Esophagus muscularis mucosa (tissue), 4 donors: Measurements from ENCODE around the gene PIM1. TPM values are rescaled to one million over a fixed set of nuclear protein-coding genes. Genes with fewer than 3 reads are reported as not detected.

ENCODE experiments used
- DNase-seq: peaks from one replicate; pipeline ENCODE4 v3.0.0-alpha.2; 2017; ENCODE audit errors: extremely low spot score
- H3K27ac ChIP-seq, 4 donors: fragments of 200-600 bp; sonication (generic); replicated peaks in 1 of 4; 1 replicate in 3 of 4; 2 replicates in 1 of 4; pipeline ENCODE4 v1.5.1; 2016 to 2019; ENCODE audit warnings: mild to moderate bottlenecking in 1 of 4
- H3K27me3 ChIP-seq, 4 donors: fragments of 200-600 bp; sonication (generic); one replicate each; pipeline versions ENCODE4 v1.5.1 to v1.6.0; 2016 to 2019
- H3K36me3 ChIP-seq, 4 donors: fragments of 200-600 bp; sonication (generic); one replicate each; pipeline ENCODE4 v1.5.1; 2016 to 2019
- H3K4me1 ChIP-seq, 4 donors: fragments of 200-600 bp; sonication (generic); one replicate each; pipeline ENCODE4 v1.5.1; 2016 to 2019
- H3K4me3 ChIP-seq, 4 donors: fragments of 200-600 bp; sonication (generic); 1 replicate in 2 of 4; 2 replicates in 2 of 4; pipeline ENCODE4 v1.5.1; 2016 to 2019; ENCODE audit warnings: mild to moderate bottlenecking in 4 of 4, moderate library complexity in 1 of 4
- H3K9me3 ChIP-seq, 4 donors: fragments of 200-600 bp; sonication (generic); 1 replicate in 3 of 4; 2 replicates in 1 of 4; pipeline ENCODE4 v1.5.1; 2016 to 2019
- CTCF ChIP-seq, 3 experiments: fragments of 200-600 bp in 2 of 3; fragments of 450-650 bp in 1 of 3; sonication (generic) in 2 of 3; IDR thresholded peaks; one replicate each; pipeline ENCODE4 v1.5.1; 2017 to 2019; ENCODE audit warnings: antibody characterized with exemption in 3 of 3, mild to moderate bottlenecking in 2 of 3, moderate library complexity in 1 of 3
- EP300 ChIP-seq: sonication (generic); formaldehyde crosslinking; IDR thresholded peaks from one replicate; pipeline ENCODE4 v1.6.1; 2017; ENCODE audit warnings: antibody characterized with exemption
- POLR2A ChIP-seq: fragments of 450-650 bp; IDR thresholded peaks from one replicate; pipeline ENCODE4 v1.6.1; 2017; ENCODE audit warnings: antibody characterized with exemption, moderate library complexity, mild to moderate bottlenecking, low read depth
- POLR2AphosphoS5 ChIP-seq, 2 donors: sonication (generic); formaldehyde crosslinking; IDR thresholded peaks; one replicate each; pipeline ENCODE4 v1.6.1; 2017; ENCODE audit warnings: antibody characterized with exemption in 2 of 2
- WGBS: methylation state at CpG from one replicate; pipeline ENCODE4 v1.1.5; 2018; 5-methylcytosine and 5-hydroxymethylcytosine counted together
- intact Hi-C: fragments of 100-400 bp; cut with DNase I; formaldehyde crosslinking; loops from one replicate; pipeline ENCODE4 v1.15.1; 2023
- total RNA-seq, 4 donors: library from RNA; depleted of rRNA; stranded (reverse); fragments of >200 nt; gene quantifications; one replicate each; pipeline versions ENCODE4 v1.1.0 to v1.2.1, GENCODE V29; 2016

PIM1 gene
- total RNA-seq, 4 donors from 2014 or later: 26.0 to 176 (median 26.5) TPM

GRCh38 chr6:37134036-37134395 lies 35.9 kb upstream of the PIM1 start:
- Histone ChIP-seq H3K27me3 (no peaks in the 10 kb centered on the region), H3K9me3 (no peaks in the 10 kb centered on the region), H3K4me1 (peaks cover 32 to 88% (median 80%) of the 10 kb centered on the region in 4 donors), H3K36me3 (no peaks in the 10 kb centered on the region), H3K27ac (peak overlapping the region; percentile 90 to 95 (median 93)), H3K4me3 (no peak overlapping the region)
- no peak for DNase-seq
- 68% methylated on average over 8 of the region's 8 CpGs for WGBS
- no peak for TF ChIP-seq POLR2A
- no peak for TF ChIP-seq CTCF (IDR thresholded peaks at IDR 0.05)
- no peak for TF ChIP-seq EP300
- no peak for TF ChIP-seq POLR2AphosphoS5 (IDR thresholded peaks at IDR 0.05)
- intact Hi-C loops: no loop called here

DNA sequence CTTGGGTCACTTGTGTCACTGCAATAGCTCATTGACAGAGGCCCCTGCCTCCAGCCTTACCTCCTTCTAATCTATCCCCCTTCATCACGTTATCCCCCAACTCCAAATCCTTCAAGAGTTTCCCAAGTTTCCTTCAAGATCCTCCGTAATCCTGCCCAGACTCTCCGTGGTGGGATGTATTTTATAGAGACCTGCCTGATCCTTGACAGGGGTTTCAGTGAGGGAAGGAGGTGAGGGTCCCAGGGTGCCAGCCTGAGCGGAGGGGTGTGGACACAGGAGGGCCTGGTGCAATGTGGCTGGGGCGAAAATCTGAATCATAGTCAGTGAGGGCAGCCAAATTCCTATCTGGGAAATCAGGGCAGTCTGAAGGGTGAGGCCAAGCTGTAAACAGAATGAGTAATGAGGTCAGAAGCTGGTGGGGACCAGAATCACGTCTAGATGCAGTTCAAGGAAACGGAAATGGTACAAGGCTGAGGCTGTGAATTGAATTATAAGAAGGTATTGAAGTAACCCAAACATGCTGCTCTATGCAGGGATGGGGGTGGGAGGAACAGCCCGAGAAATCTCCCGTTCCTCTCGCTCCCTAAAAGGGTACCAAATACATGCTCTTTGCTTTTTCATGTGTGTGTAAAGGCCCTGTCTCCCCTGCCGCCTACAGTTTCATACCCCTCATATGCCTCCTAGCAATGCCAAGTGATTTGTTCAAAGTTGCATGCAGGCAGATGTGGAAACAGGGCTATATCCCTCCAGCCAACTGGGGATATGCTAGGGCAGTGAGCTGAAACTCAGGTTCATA lies 35.4 kb upstream of the PIM1 start:
- Histone ChIP-seq H3K36me3 (no peaks in the 10 kb centered on the region), H3K27ac (peak overlapping the region; percentile 90 to 95 (median 93)), H3K9me3 (no peaks in the 10 kb centered on the region), H3K27me3 (no peaks in the 10 kb centered on the region), H3K4me3 (no peak overlapping the region), H3K4me1 (peaks cover 32 to 90% (median 83%) of the 10 kb centered on the region in 4 donors)
- DNase-seq: no peak
- intact Hi-C loops: no loop called here
- WGBS: 32% methylated on average over 11 of the region's 11 CpGs
- peak; percentile 21 for TF ChIP-seq POLR2A
- TF ChIP-seq EP300: no peak
- peak; percentile 66 to 80 for TF ChIP-seq POLR2AphosphoS5 (IDR thresholded peaks at IDR 0.05)

DNA sequence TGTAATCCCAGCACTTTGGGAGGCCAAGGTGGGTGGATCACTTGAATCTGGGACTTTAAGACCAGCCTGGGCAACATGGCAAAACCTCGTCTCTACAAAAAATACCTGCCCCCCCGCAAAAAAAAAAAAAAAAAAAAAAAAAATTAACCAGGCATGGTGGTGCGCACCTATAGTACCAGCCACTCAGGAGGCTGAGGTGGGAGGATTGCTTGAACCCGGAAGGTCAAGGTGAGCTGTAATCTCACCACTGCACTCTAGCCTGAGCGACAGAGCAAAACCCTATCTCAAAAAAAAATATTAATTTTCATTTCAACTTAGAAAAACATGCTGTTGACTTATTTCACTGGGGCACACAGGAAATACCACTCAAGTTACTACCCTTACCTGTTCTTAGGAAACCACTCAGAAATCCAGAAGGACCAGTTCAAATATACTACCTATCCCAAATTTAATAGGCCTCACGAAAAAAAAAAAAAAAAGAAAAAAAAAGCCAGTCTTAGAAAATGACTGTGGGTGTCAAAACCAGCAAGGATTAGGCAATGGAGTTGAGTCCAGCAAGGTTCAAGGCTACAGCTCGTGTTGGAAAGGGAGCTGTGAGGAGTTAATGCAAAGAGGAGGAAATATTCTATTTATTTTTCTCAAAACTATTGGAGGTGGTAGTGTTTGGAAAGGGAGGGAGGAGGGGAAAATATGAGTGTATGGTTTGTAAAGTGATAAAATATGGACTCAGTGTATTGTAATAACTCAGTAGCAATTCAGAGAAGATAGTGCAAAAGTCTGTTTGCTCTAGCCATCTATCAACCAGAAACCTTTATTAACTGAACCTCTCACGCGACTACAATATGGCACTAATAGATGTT lies 33.9 kb upstream of the PIM1 start:
- no peak for TF ChIP-seq EP300
- TF ChIP-seq CTCF (IDR thresholded peaks at IDR 0.05): no peak
- no peak for TF ChIP-seq POLR2AphosphoS5 (IDR thresholded peaks at IDR 0.05)
- TF ChIP-seq POLR2A: no peak
- intact Hi-C loops: no loop called here
- WGBS: 75% methylated on average over 9 of the region's 9 CpGs
- no peaks in the 10 kb centered on the region for H3K9me3 ChIP-seq
- peaks cover 24 to 95% (median 74%) of the 10 kb centered on the region in 4 donors for H3K4me1 ChIP-seq
- H3K4me3 ChIP-seq: no peak overlapping the region
- no peak for DNase-seq
- peak overlapping the region; percentile 90 to 95 (median 93) for H3K27ac ChIP-seq
- no peaks in the 10 kb centered on the region for H3K27me3 ChIP-seq
- no peaks in the 10 kb centered on the region for H3K36me3 ChIP-seq

- intact Hi-C loops: no loop called here
- 58% methylated on average over 7 of the region's 7 CpGs for WGBS
- no peaks in the 10 kb centered on the region for H3K9me3 ChIP-seq
- H3K36me3 ChIP-seq: no peaks in the 10 kb centered on the region
- H3K4me3 ChIP-seq: peak overlapping the region in 2 of 4 donors; percentile 5 to 25
- peaks cover 21 to 95% (median 73%) of the 10 kb centered on the region in 4 donors for H3K4me1 ChIP-seq
- no peak for TF ChIP-seq POLR2A
- peak overlapping the region; percentile 90 to 95 (median 93) for H3K27ac ChIP-seq
- no peaks in the 10 kb centered on the region for H3K27me3 ChIP-seq
- DNase-seq: no peak
Measured at GRCh38 chr6:37136821-37137200, 33.1 kb upstream of the PIM1 start.

DNA sequence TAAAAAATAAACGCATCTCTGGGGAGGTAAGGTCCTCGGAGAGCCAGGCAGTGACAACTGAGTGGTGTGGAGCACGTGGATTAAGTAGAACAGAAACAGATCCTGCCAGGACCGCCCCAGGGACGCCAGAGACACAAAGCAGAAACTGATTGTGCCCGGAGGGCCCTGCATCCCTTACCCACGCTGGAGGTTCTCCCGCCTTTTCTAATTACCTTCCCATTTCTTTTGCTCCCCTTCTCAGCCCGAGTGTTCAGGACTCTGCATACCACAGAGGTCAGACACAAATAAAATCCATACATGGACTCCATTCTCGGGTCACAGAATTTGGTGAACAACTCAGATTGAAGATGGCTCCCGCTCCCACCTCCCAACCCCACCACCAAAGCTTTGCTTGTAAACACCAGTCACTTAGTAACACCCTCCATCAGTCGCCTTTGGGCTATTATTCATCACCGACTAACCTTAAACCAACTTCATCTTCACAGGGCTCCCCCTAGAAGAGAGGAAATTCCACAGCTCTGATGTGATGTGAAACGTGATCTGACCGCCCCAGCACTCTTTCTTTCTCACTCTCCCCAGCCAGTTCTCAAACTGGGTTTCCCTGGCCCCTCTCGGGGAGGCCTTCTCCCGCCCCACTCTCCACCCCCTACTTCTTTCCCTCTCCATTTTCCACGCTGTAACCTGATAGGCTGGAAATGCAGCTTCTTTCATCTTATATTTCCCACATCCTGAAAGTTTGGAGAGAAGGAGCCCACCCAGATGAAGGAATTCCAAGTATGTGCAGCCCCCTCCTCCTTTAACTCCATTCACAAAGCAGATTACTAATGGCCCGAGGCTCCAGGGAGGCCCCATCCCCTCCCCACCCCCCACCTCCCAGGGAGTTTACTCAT lies 32.5 kb upstream of the PIM1 start:
- 46% methylated on average over 19 of the region's 19 CpGs for WGBS
- Histone ChIP-seq H3K36me3 (no peaks in the 10 kb centered on the region), H3K4me3 (peak overlapping the region; percentile 0 to 25 (median 12)), H3K4me1 (peaks cover 21 to 95% (median 73%) of the 10 kb centered on the region in 4 donors), H3K27me3 (no peaks in the 10 kb centered on the region), H3K9me3 (no peaks in the 10 kb centered on the region), H3K27ac (peak overlapping the region; percentile 90 to 95 (median 93))
- TF ChIP-seq POLR2AphosphoS5 (IDR thresholded peaks at IDR 0.05) (peak; percentile 50 to 64), POLR2A (no peak)
- no peak for DNase-seq
- intact Hi-C loops: no loop called here
